ENCODE results near the gene SUN1.

SUN1 gene

GRCh38 chr7:877312-878232 lies 45.3 kb downstream of the SUN1 start:
- DNase-seq (ENCODE audit: low read depth) = no peak

- no peak for DNase-seq (ENCODE audit: low read depth)
Measured at GRCh38 chr7:879093-879492, 46.8 kb downstream of the SUN1 start.

- no peak for DNase-seq (ENCODE audit: low read depth)
Measured at GRCh38 chr7:879706-880105, 47.4 kb downstream of the SUN1 start.

GRCh38 chr7:880450-880849 lies 48.2 kb downstream of the SUN1 start:
- no peak for DNase-seq (ENCODE audit: low read depth)

DNA sequence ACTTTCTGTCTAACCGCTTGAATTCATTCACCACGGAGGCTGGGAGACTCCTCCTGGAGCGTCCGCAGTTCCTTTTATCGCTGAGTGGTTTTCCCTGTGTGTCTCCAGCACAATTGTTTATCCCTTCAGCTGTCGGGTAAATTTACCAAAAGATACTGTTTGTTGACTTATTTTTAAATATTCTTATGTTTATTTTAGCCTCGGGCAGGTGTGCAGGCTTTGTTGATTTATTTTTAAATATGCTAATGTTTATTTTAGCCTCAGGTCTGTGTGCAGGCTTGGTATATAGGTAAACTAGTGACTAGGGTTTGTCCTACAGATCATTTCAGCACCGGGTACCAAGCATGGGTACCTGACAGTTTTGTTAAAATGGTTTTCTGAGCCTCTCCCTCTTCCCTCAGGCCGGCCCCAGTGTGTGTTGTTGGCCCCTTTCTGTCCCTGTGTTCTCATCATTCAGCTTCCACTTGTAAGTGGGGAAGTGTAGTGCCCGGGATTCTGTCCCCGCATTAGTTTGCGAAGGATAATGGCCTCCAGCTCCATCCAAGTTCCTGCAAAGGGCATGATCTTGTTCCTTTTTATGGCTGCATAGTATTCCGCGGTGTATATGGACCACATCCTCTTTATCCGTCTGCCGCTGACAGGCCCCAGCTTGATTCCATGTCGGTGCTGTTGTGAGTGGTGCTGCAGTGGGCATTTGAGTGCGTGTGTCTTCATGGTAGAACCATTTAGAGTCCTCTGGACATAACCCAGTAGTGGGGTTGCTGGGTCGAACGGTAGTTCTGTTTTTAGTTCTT lies 49.4 kb downstream of the SUN1 start:
- no peak for DNase-seq (ENCODE audit: low read depth)

GRCh38 chr7:882336-883035 lies 50.2 kb downstream of the SUN1 start:
- DNase-seq (ENCODE audit: low read depth) = no peak

- no peak for DNase-seq (ENCODE audit: low read depth)
Measured at GRCh38 chr7:883055-884021, 51.1 kb downstream of the SUN1 start.

DNA sequence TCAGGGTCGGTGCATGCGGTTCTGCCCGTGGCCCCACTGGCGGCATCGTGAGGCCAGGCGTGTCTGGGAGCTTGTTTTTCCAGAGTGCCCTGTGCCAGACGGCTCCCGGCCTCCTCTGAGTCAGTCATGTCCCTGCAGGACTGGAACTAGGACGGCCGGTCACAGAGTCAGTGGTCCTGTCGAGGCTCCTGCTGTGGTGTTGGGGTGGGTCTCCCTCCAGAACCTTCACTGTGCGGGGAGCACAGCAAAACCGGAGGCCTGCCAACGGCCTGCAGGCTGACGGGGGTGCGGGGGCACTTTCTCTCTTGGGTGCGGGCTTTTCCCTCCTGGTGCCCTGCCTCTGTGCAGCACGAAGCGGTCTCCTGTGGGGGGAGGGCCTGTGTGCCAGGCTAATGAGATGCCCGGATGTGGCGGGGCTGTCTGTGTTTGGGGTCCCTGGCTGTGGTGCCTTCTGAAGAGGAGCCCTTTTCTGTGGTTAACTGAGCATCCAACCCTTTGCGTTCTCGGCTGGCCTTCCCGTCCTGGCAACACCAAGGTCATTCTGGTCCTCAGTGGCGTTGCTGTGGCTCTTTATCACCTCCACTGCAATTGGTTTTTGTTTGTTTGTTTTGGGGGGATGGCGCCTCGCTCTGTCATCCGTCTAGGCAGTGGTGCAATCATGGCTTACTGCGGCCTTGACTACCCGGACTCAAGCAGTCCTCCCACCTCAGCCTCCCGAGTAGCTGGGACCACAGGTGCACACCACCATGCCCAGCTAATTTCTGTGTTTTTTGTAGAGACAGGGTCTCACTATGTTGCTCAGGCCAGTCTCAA lies 52.1 kb downstream of the SUN1 start:
- DNase-seq (ENCODE audit: low read depth) = no peak

DNA sequence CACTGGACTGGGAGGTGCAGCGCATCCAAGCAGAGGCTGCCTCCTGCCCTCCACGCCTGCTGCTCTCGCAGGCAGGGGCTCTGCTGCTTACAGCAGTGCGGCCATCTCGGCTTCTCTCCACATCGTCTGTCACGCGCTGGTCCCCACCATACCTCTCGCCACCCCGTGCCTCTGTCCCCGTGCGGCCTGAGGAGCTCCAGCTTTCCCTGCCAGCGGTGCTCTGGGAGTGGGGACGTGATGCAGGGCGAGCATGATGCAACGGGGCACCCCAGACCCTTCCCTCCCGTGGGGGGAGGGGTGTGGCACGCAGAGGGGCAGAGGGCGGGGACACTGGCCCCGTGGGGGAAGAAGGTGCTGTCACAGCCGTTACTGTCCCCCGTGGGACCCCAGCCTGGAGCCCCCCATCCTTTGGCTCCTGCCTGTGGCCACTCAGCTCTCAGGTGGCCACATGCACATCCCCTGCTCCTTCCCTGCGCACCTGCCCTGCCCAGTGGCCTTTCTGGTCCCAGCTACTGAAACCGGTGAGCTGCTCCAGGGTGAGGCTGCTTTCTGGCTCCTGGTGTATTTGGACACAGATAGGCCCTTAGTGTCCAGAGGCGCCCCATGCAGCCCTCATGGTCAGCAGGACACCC lies 53.1 kb downstream of the SUN1 start:
- DNase-seq (ENCODE audit: low read depth) = no peak

DNA sequence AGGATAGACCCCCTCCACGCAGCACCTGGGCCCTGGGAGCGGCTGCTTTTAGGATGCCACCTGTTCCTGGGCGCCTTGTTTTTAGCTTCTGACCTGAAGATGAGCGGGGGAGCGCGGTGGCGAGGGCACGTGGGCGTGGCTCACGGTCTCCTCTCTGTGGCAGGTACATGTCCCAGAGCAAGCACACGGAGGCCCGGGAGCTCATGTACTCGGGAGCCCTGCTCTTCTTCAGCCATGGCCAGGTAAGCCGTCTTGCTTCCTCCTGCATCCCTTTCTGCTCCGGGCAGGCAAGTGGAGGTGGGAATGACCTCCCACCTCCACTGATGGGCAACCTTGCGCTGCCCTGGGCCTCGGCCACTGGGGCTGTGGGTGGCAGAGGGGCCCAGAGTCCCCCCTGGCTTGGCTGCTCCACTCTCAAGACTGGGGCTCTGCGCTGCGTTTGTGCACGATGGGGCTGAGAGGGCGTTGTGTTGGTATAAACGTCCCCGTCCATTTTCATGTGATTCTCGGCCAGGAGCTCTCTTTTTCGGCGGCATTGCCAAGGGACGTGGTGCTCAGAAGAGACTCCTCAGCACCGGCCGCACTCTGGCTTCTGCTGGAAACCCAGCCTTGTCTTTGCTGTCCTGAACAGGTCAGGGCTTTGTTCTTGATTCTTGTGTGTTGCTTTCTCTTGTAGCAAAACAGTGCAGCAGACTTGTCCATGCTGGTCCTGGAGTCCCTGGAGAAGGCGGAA lies 53.8 kb downstream of the SUN1 start:
- no peak for DNase-seq (ENCODE audit: low read depth)

DNA sequence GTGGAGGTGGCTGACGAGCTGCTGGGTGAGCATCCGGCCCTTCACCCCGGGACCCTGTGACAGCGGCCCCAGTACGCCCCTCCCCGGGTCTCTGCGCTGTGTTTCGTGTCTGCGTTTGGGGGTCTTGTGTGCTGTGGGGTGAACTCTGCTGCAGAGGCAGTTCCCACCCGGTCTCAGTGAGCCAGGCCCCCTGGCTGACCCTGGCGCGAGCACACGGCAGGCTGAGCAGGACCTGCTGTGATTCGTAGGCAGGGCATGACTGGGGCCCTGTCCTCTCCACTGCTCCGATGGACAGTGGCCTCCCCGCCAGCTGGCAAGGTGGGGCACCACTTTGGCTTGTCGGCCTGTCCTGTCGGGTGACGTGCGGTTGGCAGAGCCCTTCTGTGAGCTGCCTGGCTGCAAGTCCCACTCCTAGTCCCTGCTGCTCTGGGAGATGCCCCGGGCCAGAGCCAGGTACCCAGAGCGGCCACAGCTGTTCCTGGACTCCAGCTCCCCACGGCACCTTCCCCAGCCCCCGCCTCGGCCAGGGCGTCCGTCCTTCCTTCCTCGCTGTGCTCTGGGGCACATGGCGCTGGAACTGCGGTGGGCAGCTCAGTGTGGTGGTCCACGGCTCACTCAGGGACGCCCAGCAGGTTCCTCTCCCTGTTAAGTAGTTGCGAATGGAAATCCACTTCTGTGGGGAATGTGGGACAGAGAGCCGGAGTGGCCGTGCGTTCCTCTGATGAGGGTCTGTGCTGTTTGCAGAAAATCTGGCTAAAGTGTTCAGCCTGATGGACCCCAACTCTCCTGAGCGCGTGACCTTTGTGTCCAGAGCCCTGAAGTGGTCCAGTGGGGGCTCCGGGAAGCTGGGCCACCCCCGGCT lies 54.6 kb downstream of the SUN1 start:
- DNase-seq (ENCODE audit: low read depth) = no peak

DNA sequence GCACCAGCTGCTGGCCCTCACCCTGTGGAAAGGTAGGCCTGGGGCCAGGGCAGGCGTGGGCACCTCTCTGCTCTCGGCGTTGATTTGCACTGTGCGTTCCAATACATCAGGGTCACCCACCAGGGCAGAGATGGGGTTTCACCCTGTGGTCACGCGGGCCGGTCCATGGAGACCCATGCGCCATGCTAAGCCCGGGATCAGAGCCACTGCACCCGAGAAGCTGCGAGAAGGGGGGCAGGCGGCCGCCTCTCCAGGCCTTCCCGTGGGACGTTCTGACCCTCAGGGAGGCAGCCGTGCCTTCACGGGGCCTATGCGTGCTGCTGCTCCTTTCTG lies 55.2 kb downstream of the SUN1 start:
- DNase-seq (ENCODE audit: low read depth) = no peak

GRCh38 chr7:888081-889024 lies 56.1 kb downstream of the SUN1 start:
- no peak for DNase-seq (ENCODE audit: low read depth)

DNA sequence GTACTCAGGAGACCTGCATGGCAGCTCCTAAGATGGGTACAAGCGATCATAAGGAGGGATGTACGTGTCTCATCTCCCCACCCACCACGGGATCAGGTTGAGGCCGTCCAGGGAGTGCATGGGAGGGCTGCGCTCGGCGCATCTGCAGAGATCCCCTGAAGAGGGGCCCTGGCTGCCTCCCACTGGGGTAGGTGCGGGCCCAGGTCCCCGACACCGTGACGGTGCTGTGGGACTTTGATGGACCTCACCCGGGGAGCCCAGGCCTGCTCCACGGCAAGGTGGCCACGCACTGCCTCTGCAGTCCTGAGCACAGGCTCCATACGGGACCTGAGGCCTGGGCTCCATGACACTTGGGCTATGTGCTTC lies 56.7 kb downstream of the SUN1 start:
- DNase-seq (ENCODE audit: low read depth) = no peak

DNA sequence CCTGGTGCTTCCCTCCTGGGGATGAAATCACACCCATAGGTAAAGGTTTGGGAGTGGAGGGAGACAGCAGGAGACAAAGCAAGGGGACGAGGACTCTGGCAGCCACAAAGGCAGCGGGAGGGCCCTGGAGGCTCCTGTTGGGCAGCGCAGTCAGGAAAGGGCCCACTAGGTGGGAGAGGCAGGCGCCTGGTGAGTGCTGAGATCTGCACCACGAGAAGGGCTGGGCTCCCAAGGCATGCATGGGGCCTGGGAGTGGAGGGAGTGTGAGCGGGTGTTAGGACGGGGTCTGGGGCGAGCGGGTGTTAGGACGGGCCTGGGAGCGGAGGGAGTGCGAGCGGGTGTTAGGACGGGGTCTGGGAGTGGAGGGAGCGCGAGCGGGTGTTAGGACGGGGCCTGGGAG lies 57.1 kb downstream of the SUN1 start:
- DNase-seq (ENCODE audit: low read depth) = no peak

GRCh38 chr7:890868-891267 lies 58.6 kb downstream of the SUN1 start:
- DNase-seq (ENCODE audit: low read depth) = no peak

DNA sequence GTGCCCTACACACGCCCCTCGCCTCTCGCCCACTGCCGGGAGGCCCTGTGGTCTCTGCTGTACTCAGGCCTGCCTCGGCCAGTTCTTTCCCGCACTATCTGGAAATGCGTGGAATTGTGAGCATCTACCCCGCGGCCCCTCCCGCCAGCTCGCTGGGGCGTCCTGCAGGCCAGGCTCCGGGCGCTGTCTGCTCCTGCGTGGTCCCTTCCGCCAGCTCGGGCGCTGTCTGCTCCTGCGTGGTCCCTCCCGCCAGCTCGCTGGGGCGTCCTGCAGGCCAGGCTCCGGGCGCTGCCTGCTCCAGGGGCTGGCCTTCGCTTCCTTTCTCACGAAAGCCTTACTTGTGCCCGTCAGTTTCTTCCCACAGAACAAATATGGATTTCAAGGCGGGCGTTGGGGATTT lies 59.0 kb downstream of the SUN1 start:
- no peak for DNase-seq (ENCODE audit: low read depth)

Measured in stimulated activated CD8-positive, alpha-beta memory T cell treated with anti-CD3 and anti-CD28 coated beads, Interleukin-15, amount 100 ng/mL, for 1 hour (primary cell).